GM12875 (cell line): ENCODE results near the gene CCL5.

Source experiments
- H3K4me3 ChIP-seq: one replicate; pipeline ENCODE4 v1.5.1; 2011; ENCODE audit warnings: low read depth, low read length, control low read depth
- TF ChIP-seq, protein P1 (sequence below): IDR thresholded peaks from 2 replicates; pipeline ENCODE4 v1.5.1; 2011; ENCODE audit warnings: low read depth, mild to moderate bottlenecking, control low read depth, inconsistent platforms, low read length, moderate library complexity, borderline replicate concordance; ENCODE audit not compliant: insufficient read depth

The CCL5 gene

DNA sequence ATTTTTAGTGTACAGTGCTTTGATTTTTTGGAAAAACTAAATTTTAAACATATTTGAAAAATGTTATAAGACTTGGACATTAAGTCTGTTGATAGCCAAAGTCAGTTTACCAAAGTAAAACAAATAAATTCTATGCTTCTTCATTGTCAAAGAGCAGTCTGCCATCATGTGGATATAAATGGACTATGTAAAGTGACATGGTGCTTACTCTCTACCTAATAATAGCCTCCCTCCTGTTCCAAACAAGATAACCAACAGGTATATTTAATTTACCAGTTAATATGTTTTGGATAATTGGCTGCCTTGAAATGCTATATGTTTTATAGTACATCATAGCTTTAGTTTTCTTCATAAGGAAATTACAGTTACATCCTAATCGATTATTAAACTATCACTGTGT is 55.0 kb downstream of the CCL5 start:
- TF ChIP-seq, protein P1, sequence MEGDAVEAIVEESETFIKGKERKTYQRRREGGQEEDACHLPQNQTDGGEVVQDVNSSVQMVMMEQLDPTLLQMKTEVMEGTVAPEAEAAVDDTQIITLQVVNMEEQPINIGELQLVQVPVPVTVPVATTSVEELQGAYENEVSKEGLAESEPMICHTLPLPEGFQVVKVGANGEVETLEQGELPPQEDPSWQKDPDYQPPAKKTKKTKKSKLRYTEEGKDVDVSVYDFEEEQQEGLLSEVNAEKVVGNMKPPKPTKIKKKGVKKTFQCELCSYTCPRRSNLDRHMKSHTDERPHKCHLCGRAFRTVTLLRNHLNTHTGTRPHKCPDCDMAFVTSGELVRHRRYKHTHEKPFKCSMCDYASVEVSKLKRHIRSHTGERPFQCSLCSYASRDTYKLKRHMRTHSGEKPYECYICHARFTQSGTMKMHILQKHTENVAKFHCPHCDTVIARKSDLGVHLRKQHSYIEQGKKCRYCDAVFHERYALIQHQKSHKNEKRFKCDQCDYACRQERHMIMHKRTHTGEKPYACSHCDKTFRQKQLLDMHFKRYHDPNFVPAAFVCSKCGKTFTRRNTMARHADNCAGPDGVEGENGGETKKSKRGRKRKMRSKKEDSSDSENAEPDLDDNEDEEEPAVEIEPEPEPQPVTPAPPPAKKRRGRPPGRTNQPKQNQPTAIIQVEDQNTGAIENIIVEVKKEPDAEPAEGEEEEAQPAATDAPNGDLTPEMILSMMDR = no peak
- H3K4me3 ChIP-seq = no peak overlapping the region
